Loucy (cell line): ENCODE data around the gene GCLM.

Experiments
- H2AFZ ChIP-seq: fragments of 200-600 bp; sonication (generic); 2 replicates; pipeline ENCODE4 v1.6.0; 2016; ENCODE audit warnings: antibody characterized with exemption, mild to moderate bottlenecking, low read length, moderate library complexity
- H3F3A ChIP-seq: fragments of 200-600 bp; 2 replicates; pipeline ENCODE4 v1.6.0; 2016; ENCODE audit warnings: antibody characterized with exemption, low read depth, mild to moderate bottlenecking
- H3K27me3 ChIP-seq: fragments of 200-600 bp; sonication (generic); 2 replicates; pipeline ENCODE4 v1.6.1; 2014; ENCODE audit warnings: low read length, mild to moderate bottlenecking; ENCODE audit not compliant: insufficient read depth, poor library complexity, severe bottlenecking
- H3K36me3 ChIP-seq: fragments of 200-600 bp; sonication (generic); 2 replicates; pipeline ENCODE4 v1.6.1; 2016; ENCODE audit warnings: low read length; ENCODE audit not compliant: insufficient read depth
- H3K4me1 ChIP-seq: fragments of 200-600 bp; sonication (generic); 2 replicates; pipeline ENCODE4 v1.5.1; 2014; ENCODE audit warnings: low read length, mild to moderate bottlenecking; ENCODE audit not compliant: insufficient read depth, poor library complexity, severe bottlenecking
- H3K4me2 ChIP-seq: fragments of 200-600 bp; sonication (generic); 2 replicates; pipeline ENCODE4 v1.6.0; 2014; ENCODE audit warnings: antibody characterized with exemption, low read length, low read depth, mild to moderate bottlenecking; ENCODE audit not compliant: poor library complexity, severe bottlenecking
- H3K4me3 ChIP-seq: fragments of 200-600 bp; sonication (generic); 2 replicates; pipeline ENCODE4 v1.5.1; 2014; ENCODE audit warnings: low read length, mild to moderate bottlenecking, mixed read lengths; ENCODE audit not compliant: poor library complexity, severe bottlenecking
- H3K79me2 ChIP-seq: fragments of 200-600 bp; sonication (generic); 2 replicates; pipeline ENCODE4 v1.6.1; 2014; ENCODE audit warnings: low read length; ENCODE audit not compliant: insufficient read depth
- H3K9ac ChIP-seq: fragments of 200-600 bp; sonication (generic); 2 replicates; pipeline ENCODE4 v1.6.0; 2014; ENCODE audit warnings: mild to moderate bottlenecking, low read depth, low read length, moderate library complexity; ENCODE audit not compliant: poor library complexity, severe bottlenecking
- H3K9me2 ChIP-seq: fragments of 200-600 bp; sonication (generic); replicated peaks from 2 replicates; pipeline ENCODE4 v1.6.1; 2016; ENCODE audit warnings: low read depth, low read length, mixed read lengths
- H3K9me3 ChIP-seq: fragments of 200-600 bp; sonication (generic); 2 replicates; pipeline ENCODE4 v1.6.1; 2014; ENCODE audit warnings: mild to moderate bottlenecking, antibody characterized with exemption, low read length, low read depth; ENCODE audit not compliant: insufficient read depth
- H4K20me1 ChIP-seq: fragments of 200-600 bp; sonication (generic); 2 replicates; pipeline ENCODE4 v1.6.0; 2014; ENCODE audit warnings: antibody characterized with exemption, low read length, mild to moderate bottlenecking; ENCODE audit not compliant: insufficient read depth, poor library complexity, severe bottlenecking
- EZH2phosphoT487 ChIP-seq: fragments of 200-600 bp; IDR thresholded peaks from 2 replicates; pipeline ENCODE4 v1.6.1; 2018; ENCODE audit warnings: antibody characterized with exemption, mild to moderate bottlenecking, moderate library complexity, borderline replicate concordance
- TF ChIP-seq, protein P1 (sequence below): fragments of 200-600 bp; sonication (generic); conservative IDR thresholded peaks from 2 replicates; pipeline ENCODE4 v1.5.1; 2014; ENCODE audit warnings: mild to moderate bottlenecking, antibody characterized with exemption, low read length

The GCLM gene

DNA sequence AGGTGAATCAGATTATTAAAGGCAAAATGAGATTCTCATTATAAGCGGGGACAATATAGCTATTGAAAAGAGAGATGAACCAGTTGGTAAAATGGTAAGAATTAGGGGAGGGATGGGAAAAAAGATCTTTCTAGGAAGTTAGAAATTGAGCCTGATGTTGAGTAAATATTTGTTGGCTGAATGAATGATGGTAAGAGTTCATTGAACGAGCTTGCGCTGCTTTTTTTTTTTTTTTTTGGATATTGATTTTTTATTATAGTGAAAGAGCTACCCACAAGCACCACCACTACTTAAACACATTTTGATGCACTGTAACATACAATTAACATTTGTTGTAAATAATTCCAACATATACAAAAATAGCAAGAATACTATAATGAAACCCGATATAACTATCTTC is 1.1 kb upstream of the GCLM start:
- no peaks in the 10 kb centered on the region for H3K36me3 ChIP-seq
- H3K79me2 ChIP-seq: peaks cover 35% of the 10 kb centered on the region
- no peaks in the 10 kb centered on the region for H3K9me3 ChIP-seq
- H4K20me1 ChIP-seq: peaks cover 20% of the 10 kb centered on the region
- no peaks in the 10 kb centered on the region for H3K27me3 ChIP-seq
- H3K9me2 ChIP-seq: no peaks in the 10 kb centered on the region
- H3K9ac ChIP-seq: peak overlapping the region; percentile 63
- H3K4me1 ChIP-seq: peaks cover 37% of the 10 kb centered on the region
- TF ChIP-seq EZH2phosphoT487: no peak
- TF ChIP-seq, protein P1, sequence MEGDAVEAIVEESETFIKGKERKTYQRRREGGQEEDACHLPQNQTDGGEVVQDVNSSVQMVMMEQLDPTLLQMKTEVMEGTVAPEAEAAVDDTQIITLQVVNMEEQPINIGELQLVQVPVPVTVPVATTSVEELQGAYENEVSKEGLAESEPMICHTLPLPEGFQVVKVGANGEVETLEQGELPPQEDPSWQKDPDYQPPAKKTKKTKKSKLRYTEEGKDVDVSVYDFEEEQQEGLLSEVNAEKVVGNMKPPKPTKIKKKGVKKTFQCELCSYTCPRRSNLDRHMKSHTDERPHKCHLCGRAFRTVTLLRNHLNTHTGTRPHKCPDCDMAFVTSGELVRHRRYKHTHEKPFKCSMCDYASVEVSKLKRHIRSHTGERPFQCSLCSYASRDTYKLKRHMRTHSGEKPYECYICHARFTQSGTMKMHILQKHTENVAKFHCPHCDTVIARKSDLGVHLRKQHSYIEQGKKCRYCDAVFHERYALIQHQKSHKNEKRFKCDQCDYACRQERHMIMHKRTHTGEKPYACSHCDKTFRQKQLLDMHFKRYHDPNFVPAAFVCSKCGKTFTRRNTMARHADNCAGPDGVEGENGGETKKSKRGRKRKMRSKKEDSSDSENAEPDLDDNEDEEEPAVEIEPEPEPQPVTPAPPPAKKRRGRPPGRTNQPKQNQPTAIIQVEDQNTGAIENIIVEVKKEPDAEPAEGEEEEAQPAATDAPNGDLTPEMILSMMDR: no peak
- peak overlapping the region; percentile 98 for H2AFZ ChIP-seq
- peak overlapping the region; percentile 96 for H3K4me2 ChIP-seq
- H3F3A ChIP-seq: no peaks in the 10 kb centered on the region
- H3K4me3 ChIP-seq: peak overlapping the region; percentile 90

DNA sequence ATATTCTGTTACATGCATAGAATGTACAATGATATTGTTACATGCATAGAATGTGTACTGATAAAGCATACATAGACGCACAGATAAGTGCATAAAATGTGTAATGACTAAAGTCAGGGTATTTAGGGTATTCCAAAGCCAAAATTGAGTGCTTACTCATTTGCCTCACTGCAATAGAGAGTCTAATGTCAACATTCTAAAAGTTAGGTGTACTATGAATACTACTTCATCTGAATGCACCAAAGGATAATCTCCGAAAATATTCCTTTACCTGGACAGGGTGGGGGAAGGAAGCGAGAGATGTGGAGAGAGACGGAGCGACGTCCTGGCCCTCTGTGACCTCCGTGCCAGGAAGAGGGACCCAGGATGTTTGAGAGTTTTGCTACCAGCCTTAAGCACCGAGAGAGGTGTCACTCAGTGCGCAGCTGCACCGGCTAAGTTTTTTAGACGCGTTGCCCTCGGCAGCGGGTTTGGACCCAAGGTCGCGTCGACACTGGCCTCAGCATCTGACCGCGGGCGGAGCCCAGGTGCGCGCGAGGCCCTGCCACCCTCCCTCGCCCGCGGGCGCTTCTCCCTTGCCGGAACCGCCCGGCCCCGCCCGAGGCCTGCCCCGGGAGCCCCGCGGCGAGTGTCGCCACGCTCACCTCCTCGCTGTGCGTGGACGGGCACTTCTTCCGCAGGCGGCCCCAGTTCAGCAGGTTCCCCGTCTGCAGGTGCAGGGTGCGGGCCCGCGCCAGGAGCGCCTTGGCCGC is 660 bp downstream of the GCLM start:
- TF ChIP-seq, protein P1: no peak
- no peak for TF ChIP-seq EZH2phosphoT487
- H3K4me3 ChIP-seq: peak overlapping the region; percentile 90
- no peaks in the 10 kb centered on the region for H3K9me2 ChIP-seq
- H3K9ac ChIP-seq: peak overlapping the region; percentile 70
- peaks cover 25% of the 10 kb centered on the region for H4K20me1 ChIP-seq
- H3K36me3 ChIP-seq: 0 out of 2 replicates have a peak, but pooled peaks cover 2% of the 10 kb centered on the region
- H2AFZ ChIP-seq: peak overlapping the region; percentile 91
- H3K9me3 ChIP-seq: no peaks in the 10 kb centered on the region
- H3F3A ChIP-seq: no peaks in the 10 kb centered on the region; the same call in 1 of the 2 replicates
- H3K4me2 ChIP-seq: peak overlapping the region; percentile 96
- H3K27me3 ChIP-seq: no peaks in the 10 kb centered on the region
- H3K4me1 ChIP-seq: peaks cover 54% of the 10 kb centered on the region
- H3K79me2 ChIP-seq: peaks cover 50% of the 10 kb centered on the region

DNA sequence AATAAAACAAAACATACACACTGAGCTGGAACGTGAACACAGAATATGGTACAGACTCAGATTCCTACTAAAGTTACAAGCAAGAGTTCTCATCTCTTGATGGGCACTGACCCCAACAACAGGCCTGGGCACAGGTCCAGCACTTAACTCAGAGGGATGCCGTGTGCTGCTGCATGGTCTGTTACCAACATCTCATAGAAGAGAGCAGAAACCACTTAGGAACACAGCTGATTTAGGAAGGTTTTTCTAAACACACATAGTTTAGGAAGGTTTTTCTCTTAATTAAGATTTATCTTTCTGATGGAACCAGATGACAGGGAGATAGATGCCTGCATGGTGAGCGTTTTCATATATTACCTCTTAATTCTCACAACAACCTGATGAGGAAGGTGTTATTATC is 1.5 kb downstream of the GCLM start:
- peaks cover 54% of the 10 kb centered on the region for H3K4me1 ChIP-seq
- peaks cover 50% of the 10 kb centered on the region for H3K79me2 ChIP-seq
- 0 out of 2 replicates have a peak, but pooled peaks cover 2% of the 10 kb centered on the region for H3K36me3 ChIP-seq
- no peaks in the 10 kb centered on the region; the same call in 1 of the 2 replicates for H3F3A ChIP-seq
- no peaks in the 10 kb centered on the region for H3K9me2 ChIP-seq
- H3K4me3 ChIP-seq: peak overlapping the region; percentile 90
- H3K27me3 ChIP-seq: no peaks in the 10 kb centered on the region
- peak overlapping the region; percentile 96 for H3K4me2 ChIP-seq
- H4K20me1 ChIP-seq: peaks cover 25% of the 10 kb centered on the region
- TF ChIP-seq EZH2phosphoT487: no peak
- TF ChIP-seq, protein P1: no peak
- H2AFZ ChIP-seq: no peak overlapping the region
- no peaks in the 10 kb centered on the region for H3K9me3 ChIP-seq
- peak overlapping the region; percentile 70 for H3K9ac ChIP-seq
